ENCODE data around the gene THEMIS2. TPM values are rescaled to one million over a fixed set of nuclear protein-coding genes. Genes with fewer than 3 reads are reported as not detected.
"Not testable (repeated sequence)": the region's sequence is repeated elsewhere in the genome, so short reads cannot be mapped to it uniquely, and the experiment has no call there.

The THEMIS2 gene
- total RNA-seq (10 to 100 TPM in 2 of 10 donors, 1 to 10 TPM in 8; 2.5 to 29.3 (median 5.1) TPM), polyA plus RNA-seq (1 to 10 TPM; 5.6 to 7.3 TPM)
- long read RNA-seq, donor 1, partial matches to known transcripts = 0 of 4 reads
- long read RNA-seq, donor 1, other reads (novel, unspliced or antisense) = 1 of 4 reads
- long read RNA-seq, donor 2, partial matches to known transcripts = 1 of 2 reads
- long read RNA-seq, donor 2, other reads (novel, unspliced or antisense) = 0 of 2 reads
- long read RNA-seq, donor 3, partial matches to known transcripts = 4 of 8 reads
- long read RNA-seq, donor 3, other reads (novel, unspliced or antisense) = 1 of 8 reads

DNA sequence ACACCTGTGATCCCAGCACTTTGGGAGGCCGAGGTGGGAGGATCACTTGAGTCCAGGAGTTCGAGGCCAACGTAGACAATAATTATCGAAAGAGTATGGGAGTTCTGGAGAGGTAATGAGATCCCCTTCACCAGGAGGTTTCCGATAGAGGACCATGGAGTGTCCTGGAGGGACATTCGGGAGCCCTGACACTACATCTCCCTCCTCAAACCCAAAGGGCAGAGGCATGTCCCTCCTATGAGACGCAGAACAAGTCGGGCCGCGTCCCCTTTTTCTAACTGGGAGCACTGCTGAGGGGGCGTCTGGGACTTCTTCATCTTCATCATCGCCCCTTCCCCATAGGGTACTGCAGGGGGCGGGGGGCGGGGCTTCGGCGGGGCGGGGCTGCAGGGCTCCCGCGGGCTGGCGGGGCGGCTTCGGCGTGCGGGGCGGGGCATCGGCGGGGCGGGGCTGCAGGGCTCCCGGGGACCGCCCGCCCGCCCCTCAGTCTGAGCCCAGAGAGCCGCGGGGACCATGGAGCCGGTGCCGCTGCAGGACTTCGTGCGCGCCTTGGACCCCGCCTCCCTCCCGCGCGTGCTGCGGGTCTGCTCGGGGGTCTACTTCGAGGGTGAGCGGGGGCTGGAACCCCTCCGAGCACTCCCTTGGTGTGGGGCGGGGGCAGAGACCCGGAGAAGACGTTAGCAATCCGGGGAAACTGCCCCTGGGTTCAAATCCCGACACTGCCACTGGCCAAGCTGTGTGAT, at the start of gene THEMIS2:
Gene THEMIS2 (plus strand): TSS at position 486 of the 743 bp plus-strand sequence. CDS start 28 bp downstream, at position 514.
- 9% methylated on average over 53 of the region's 53 CpGs for WGBS, 2 donors
- peak; percentile 65 to 78 for DNase-seq
- no peaks in the 10 kb centered on the region for H3K9me3 ChIP-seq
- H3K4me1 ChIP-seq = peaks cover 0 to 61% (median 8%) of the 10 kb centered on the region in 9 donors
- peak within 1 kb of the TSS; percentile 40 to 88 (median 68) for H3K4me3 ChIP-seq
- intact Hi-C loops (cut with DNase I) = no loop called here
- peak; percentile 77 to 91 (median 80) for ATAC-seq
- H3K27ac ChIP-seq = peak within 1 kb of the TSS in 8 of 10 donors; percentile 10 to 93 (median 69)
- no peak for TF ChIP-seq CTCF (IDR thresholded peaks at IDR 0.05)
- peaks cover 0 to 17% (median 0%) of the 10 kb centered on the region in 9 donors for H3K36me3 ChIP-seq
- peaks cover 0 to 5% (median 0%) of the 10 kb centered on the region in 7 donors for H3K27me3 ChIP-seq

DNA sequence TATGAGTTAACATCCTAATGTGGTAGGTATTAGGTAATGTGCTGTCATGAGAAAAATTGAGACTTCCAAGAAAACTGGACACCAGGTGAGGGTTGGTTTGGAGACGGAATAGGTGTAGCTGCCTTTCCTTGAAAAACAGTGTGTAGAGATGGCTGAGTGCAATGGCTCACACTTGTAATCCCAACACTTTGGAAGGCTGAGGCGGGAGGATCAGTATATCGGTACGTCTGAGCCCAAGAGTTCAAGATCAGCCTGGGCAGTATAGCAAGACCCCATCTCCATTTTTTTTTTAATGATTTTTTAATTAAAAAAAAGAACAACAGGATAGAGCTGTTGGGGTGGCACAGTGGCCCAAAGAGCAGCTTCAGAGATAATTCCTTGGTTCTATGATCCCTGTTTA, 48.6 kb upstream of the THEMIS2 start:
- no peaks in the 10 kb centered on the region for H3K27me3 ChIP-seq
- 98 to 99% methylated on average over 4 of the region's 4 CpGs for WGBS, 2 donors
- peaks cover 0 to 71% (median 30%) of the 10 kb centered on the region in 9 donors for H3K36me3 ChIP-seq
- no peak for DNase-seq
- H3K9me3 ChIP-seq = no peaks in the 10 kb centered on the region
- TF ChIP-seq CTCF (IDR thresholded peaks at IDR 0.05) = no peak
- H3K4me3 ChIP-seq = no peak overlapping the region
- H3K4me1 ChIP-seq = no peaks in the 10 kb centered on the region
- ATAC-seq = no peak
- no peak overlapping the region for H3K27ac ChIP-seq
- intact Hi-C loops (cut with DNase I) = no loop called here

- Histone ChIP-seq H3K36me3 (peaks cover 0 to 65% (median 23%) of the 10 kb centered on the region in 9 donors), H3K4me3 (no peak overlapping the region), H3K4me1 (no peaks in the 10 kb centered on the region), H3K27ac (no peak overlapping the region), H3K27me3 (no peaks in the 10 kb centered on the region), H3K9me3 (no peaks in the 10 kb centered on the region)
- ATAC-seq (no peak), DNase-seq (no peak)
- 97 to 99% methylated on average over 4 of the region's 4 CpGs for WGBS, 2 donors
- intact Hi-C loops (cut with DNase I) = no loop called here
- no peak for TF ChIP-seq CTCF (IDR thresholded peaks at IDR 0.05)
Observed at GRCh38 chr1:27824411-27824810, 47.9 kb upstream of the THEMIS2 start.

DNA sequence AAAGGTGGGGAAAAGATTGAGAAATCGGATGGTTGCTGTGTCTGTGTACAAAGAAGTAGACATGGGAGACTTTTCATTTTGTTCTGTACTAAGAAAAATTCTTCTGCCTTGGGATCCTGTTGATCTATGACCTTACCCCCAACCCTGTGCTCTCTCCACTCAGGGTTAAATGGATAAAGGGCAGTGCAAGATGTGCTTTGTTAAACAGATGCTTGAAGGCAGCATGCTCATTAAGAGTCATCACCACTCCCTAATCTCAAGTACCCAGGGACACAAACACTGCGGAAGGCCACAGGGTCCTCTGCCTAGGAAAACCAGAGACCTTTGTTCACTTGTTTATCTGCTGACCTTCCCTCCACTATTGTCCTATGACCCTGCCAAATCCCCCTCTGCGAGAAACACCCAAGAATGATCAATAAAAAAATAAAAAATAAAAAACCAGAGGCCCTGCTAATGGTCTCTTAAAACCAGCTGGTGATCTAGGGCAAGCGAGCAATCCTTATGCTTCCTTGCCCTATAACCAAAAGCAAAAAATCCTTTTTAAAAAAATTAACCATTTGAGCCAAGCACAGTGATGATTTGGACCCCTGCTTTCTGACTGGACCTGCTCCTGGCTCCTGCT, 42.9 kb upstream of the THEMIS2 start:
- intact Hi-C loops (cut with DNase I) = not testable (repeated sequence)

More for the DNA sequence above, 42.9 kb upstream of the THEMIS2 start:
- ATAC-seq, H3K9me3 ChIP-seq, DNase-seq, H3K27me3 ChIP-seq: not testable (repeated sequence)
- H3K4me3 ChIP-seq = peak overlapping the region in 2 of 10 donors; percentile 86 to 97
- peak overlapping the region in 6 of 10 donors; percentile 81 to 96 (median 89) for H3K27ac ChIP-seq
- peaks cover 0 to 36% (median 4%) of the 10 kb centered on the region in 9 donors for H3K36me3 ChIP-seq
- WGBS, 2 donors = 79 to 86% methylated on average over 3 of the region's 4 CpGs
- H3K4me1 ChIP-seq = peaks cover 0 to 38% (median 22%) of the 10 kb centered on the region in 9 donors

All from heart right ventricle (tissue), 16 donors.